HUES6 (cell line): Measurements from ENCODE around the gene BIRC7.

Experiments used
- H3K27ac ChIP-seq: 2 replicates; pipeline ENCODE4 v1.7.0; 2013; ENCODE audit warnings: low read depth, mild to moderate bottlenecking, low read length, inconsistent platforms
- H3K27me3 ChIP-seq: 2 replicates; pipeline ENCODE4 v1.6.1; 2013; ENCODE audit warnings: low read length; ENCODE audit not compliant: control insufficient read depth, insufficient read depth
- H3K36me3 ChIP-seq: 2 replicates; pipeline ENCODE4 v1.6.1; 2013; ENCODE audit warnings: low read length; ENCODE audit not compliant: control insufficient read depth, insufficient read depth
- H3K4me1 ChIP-seq: 2 replicates; pipeline ENCODE4 v1.6.1; 2013; ENCODE audit warnings: low read length; ENCODE audit not compliant: control insufficient read depth, insufficient read depth
- H3K4me3 ChIP-seq: 2 replicates; pipeline ENCODE4 v1.5.1; 2013; ENCODE audit warnings: low read depth, low read length
- H3K9ac ChIP-seq: one replicate; pipeline ENCODE4 v1.6.1; 2013; ENCODE audit warnings: mild to moderate bottlenecking, low read length
- H3K9me3 ChIP-seq: 2 replicates; pipeline ENCODE4 v1.6.1; 2013; ENCODE audit warnings: low read depth, low read length; ENCODE audit not compliant: control insufficient read depth, insufficient read depth

Gene BIRC7, protein sequence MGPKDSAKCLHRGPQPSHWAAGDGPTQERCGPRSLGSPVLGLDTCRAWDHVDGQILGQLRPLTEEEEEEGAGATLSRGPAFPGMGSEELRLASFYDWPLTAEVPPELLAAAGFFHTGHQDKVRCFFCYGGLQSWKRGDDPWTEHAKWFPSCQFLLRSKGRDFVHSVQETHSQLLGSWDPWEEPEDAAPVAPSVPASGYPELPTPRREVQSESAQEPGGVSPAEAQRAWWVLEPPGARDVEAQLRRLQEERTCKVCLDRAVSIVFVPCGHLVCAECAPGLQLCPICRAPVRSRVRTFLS

DNA sequence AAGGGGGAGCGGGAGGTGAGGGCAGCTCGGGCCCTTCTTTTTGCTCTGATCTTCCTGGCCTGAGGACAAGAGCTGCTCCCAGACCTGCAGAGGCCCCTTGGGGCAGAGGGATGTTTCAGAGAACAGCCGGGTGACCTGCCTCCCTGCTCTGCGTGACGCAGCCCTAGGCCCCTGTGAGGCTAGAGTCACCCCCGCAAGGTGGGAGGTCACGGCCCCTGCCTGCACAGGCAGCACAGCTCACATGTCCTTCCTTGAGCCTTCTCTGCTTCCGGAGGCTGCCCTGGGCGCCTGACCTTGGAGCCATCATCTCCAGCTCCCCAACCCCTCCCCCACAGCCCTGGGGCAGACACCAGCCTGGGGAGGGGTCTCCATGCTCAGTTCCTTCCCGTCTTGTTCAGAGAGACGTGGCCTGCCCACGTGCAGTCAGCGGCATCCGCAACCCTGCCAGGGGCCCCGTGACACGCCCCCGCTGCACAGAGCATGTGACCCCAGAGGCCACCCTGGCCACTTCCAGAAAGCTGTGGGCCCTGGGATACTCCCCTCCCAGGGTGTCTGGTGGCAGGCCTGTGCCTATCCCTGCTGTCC, at the start of gene BIRC7:
BIRC7 (plus strand) TSS at position 507 of the 585 bp plus-strand sequence. CDS start 192 bp downstream, outside the sequence.
- H3K27ac ChIP-seq: no peak within 1 kb of the TSS

DNA sequence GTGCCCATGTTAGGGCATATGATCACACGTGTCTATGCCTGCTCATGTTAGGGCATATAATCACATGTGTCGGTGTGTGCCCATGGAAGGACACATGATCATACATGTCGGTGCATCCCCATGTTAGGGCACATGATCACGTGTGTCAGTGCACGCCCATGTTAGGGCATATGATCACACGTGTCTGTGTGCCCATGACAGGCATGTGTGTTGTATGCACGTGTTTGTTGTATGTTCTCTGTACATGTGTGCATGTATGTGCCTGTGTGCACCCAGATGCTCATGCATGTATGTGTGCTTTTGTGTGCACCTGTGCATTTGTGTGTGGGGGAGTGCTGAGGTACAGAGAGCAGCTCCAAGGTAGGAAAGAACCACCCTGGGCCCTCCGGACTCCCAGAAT, 49.6 kb upstream of the BIRC7 start:
- Histone ChIP-seq H3K9ac (no peak overlapping the region), H3K27me3 (no peaks in the 10 kb centered on the region; the same call in 1 of the 2 replicates), H3K36me3 (no peaks in the 10 kb centered on the region), H3K27ac (no peak overlapping the region), H3K9me3 (peaks cover 9% of the 10 kb centered on the region; the same call in 1 of the 2 replicates), H3K4me1 (no peaks in the 10 kb centered on the region), H3K4me3 (no peak overlapping the region)

More for the DNA sequence above, at the start of gene BIRC7:
- Histone ChIP-seq H3K4me1 (peaks cover 43% of the 10 kb centered on the region), H3K9ac (no peak within 1 kb of the TSS), H3K36me3 (no peaks in the 10 kb centered on the region), H3K9me3 (no peaks in the 10 kb centered on the region), H3K4me3 (0 out of 2 replicates have a peak within 1 kb of the TSS, but pooled peaks have one; percentile 20), H3K27me3 (no peaks in the 10 kb centered on the region)

DNA sequence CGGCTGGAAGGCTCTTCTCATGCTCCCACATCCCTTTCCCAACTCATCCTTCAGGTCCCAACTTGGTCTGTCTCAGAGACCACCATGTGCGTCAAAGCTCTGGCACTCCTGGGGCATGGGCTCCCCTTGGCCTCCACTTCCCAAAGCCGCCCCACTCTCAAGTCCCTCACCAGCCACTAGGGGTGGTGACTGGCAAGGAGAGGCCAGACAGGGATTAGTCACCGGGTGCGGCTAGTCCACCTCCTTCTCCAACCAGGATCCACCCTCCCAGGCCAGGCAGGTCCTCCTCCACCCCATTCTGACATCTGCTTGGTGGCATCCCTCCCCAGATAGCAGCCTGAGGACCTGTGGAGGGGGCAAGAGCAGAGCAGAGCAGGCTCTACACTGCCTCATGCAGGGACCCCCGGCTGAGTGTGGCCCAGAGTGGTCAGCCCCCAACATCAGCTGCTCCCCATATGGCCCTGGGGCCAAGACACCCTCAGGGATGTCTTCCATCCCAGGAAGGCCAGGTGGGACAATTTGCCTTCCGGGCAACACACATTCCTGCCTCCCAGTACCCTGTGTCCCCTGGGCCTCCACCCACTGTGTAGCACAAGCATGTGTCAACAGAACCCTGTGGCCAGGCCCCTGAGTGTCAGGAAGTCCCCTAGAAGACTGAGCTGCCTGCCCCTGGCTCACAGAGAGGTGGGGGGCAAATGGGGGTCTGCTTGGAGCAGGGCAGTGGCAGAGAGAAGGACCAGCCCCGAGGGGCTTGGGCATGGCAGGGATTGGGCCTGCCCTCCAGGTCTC, 49.0 kb upstream of the BIRC7 start:
- no peak overlapping the region for H3K9ac ChIP-seq
- H3K27me3 ChIP-seq: no peaks in the 10 kb centered on the region; the same call in 1 of the 2 replicates
- no peaks in the 10 kb centered on the region for H3K36me3 ChIP-seq
- no peaks in the 10 kb centered on the region for H3K4me1 ChIP-seq
- no peak overlapping the region for H3K27ac ChIP-seq
- H3K4me3 ChIP-seq: no peak overlapping the region
- H3K9me3 ChIP-seq: peaks cover 9% of the 10 kb centered on the region; the same call in 1 of the 2 replicates

DNA sequence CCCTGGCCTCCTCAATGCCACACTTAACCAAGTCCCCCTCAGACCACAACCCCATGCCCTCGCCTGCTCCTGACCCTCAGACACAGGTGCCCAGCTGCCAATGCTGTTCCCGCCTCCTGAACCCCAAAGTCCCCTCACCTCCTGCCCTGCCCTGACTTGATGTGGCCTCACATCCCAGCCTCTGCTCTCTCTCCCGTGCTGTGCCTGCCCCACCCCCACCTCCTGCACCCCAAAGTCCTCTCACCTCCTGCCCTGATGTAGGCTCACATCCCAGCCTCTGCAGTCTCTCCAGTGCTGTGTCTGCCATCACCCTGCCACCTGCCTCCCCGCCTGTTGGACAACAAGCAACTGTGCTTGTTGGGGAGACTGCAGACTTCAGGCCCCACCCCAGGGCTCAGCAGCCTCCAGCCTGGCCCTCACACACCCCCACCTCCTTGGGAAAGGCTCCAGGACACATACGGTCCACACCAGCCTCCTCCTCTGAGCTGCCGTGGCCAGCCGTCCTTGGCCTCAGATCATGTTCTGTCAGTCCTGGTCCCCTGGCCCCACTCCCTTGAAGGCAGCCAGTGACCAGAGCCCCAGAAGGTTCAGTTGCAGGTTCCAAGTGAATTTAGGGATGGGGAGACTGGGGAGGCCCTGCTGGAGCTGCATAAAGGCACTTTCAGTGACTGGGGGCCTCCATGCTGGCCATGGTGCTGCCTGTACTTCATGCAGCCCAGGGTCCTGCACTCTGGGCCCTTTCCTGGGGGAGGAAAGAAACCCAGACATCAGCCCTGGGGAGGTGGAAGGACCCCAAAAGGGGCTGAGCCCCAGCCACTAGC, 48.2 kb upstream of the BIRC7 start:
- no peaks in the 10 kb centered on the region; the same call in 1 of the 2 replicates for H3K27me3 ChIP-seq
- no peak overlapping the region for H3K4me3 ChIP-seq
- no peak overlapping the region for H3K9ac ChIP-seq
- H3K9me3 ChIP-seq: peaks cover 9% of the 10 kb centered on the region; the same call in 1 of the 2 replicates
- H3K36me3 ChIP-seq: no peaks in the 10 kb centered on the region
- no peaks in the 10 kb centered on the region for H3K4me1 ChIP-seq
- no peak overlapping the region for H3K27ac ChIP-seq

DNA sequence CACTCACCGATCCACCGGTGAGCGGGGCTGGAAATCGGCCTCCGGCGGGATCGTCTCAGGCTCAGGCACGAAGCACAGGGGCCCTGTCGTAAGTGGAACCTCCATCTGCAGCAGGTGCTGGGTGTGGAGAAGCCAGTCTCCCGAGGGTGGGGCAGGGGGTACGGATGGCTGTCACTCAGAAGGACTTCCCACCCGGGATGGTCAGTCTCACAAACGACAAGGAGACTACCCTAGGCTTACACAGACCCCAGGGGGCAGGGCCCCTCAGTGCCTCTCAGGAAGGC, 47.6 kb upstream of the BIRC7 start:
- Histone ChIP-seq H3K4me1 (no peaks in the 10 kb centered on the region), H3K9ac (no peak overlapping the region), H3K27me3 (no peaks in the 10 kb centered on the region; the same call in 1 of the 2 replicates), H3K27ac (no peak overlapping the region), H3K4me3 (no peak overlapping the region), H3K36me3 (no peaks in the 10 kb centered on the region), H3K9me3 (peaks cover 9% of the 10 kb centered on the region; the same call in 1 of the 2 replicates)

DNA sequence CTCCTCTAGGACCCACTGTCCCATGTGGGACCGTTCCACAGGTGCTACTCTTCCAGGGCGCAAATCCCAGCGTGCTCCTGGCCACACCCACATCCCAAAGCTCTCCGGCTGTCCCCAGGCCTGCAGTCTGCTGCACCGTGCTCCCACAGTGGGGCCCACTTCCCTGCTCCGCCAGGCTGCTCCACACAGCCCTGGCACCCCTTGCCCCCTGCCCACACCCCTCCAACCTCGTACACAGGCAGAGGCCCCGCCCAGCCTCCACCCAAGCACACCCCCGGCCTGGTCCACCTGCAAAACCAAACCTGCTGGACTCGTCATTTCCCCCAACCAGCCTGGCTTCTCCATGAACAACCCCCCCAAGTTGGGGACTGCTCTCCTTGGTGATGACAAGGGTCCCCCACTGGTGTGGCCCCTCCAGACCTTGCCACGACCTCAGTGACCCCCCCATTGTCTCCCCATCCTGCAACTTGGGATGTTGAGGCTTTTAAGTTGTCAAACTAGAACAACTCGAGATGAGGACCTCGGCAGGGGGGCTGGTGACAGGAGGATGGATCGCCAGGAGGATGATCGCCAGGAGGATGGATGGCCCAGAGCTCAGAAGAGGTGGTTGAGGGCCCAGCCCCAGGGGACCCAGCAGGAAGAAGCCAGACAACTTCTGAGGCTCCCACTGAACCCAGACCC, 46.9 kb upstream of the BIRC7 start:
- Histone ChIP-seq H3K27me3 (no peaks in the 10 kb centered on the region), H3K36me3 (no peaks in the 10 kb centered on the region), H3K9ac (no peak overlapping the region), H3K4me3 (no peak overlapping the region), H3K9me3 (peaks cover 9% of the 10 kb centered on the region; the same call in 1 of the 2 replicates), H3K4me1 (no peaks in the 10 kb centered on the region), H3K27ac (no peak overlapping the region)

DNA sequence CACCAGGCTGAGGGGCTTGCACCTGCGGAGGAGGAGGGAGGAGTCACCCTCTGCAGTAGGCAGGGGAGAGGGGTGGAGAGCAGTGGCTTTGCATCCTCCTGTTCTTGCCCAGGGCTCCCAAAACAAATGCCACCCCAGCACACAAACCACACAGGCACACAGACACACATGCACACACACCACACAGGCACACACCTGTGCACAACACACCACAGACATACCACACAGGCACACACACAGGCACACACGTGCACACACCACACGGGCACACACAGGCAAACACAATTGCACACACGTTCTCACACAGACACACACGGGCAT, 46.4 kb upstream of the BIRC7 start:
- Histone ChIP-seq H3K9ac (no peak overlapping the region), H3K9me3 (peaks cover 9% of the 10 kb centered on the region; the same call in 1 of the 2 replicates), H3K4me3 (no peak overlapping the region), H3K27me3 (no peaks in the 10 kb centered on the region), H3K36me3 (no peaks in the 10 kb centered on the region), H3K27ac (no peak overlapping the region), H3K4me1 (no peaks in the 10 kb centered on the region)

DNA sequence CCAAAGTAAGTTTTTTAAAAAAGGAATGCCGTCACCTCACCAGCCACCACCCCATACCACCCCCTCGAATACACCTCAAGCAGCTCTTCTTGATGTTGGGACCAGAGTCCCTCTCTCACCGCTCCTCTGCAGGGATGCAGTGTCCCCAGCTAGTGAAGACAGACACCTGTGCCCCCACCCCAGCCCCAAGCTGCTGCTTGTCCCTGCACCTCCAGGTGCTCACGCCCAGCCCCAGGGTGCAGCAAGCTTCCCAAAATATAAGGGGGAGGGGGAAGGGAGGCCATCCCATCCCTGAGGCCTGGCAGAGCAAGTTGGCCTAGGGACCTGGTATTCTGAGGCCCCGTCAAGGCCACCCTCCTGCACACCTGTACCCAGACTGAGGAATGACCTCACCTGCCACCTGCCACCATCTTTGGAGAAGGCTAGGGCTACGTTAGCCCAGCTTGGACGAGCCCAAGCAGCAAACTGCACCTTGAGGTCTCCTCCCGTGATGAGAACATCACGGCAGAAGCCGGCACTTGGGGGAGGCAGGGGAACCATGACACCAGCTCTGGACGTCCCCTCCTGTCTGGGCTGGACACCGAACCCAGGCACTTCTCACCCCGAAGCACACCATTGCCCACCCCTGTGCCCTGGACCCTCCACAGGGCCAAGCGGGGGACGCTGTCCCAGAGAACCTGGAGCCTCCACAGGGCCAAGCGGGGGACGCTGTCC, 45.7 kb upstream of the BIRC7 start:
- Histone ChIP-seq H3K36me3 (peaks cover 2% of the 10 kb centered on the region), H3K27me3 (no peaks in the 10 kb centered on the region), H3K4me1 (no peaks in the 10 kb centered on the region), H3K9ac (no peak overlapping the region), H3K9me3 (peaks cover 9% of the 10 kb centered on the region; the same call in 1 of the 2 replicates), H3K27ac (no peak overlapping the region), H3K4me3 (no peak overlapping the region)

DNA sequence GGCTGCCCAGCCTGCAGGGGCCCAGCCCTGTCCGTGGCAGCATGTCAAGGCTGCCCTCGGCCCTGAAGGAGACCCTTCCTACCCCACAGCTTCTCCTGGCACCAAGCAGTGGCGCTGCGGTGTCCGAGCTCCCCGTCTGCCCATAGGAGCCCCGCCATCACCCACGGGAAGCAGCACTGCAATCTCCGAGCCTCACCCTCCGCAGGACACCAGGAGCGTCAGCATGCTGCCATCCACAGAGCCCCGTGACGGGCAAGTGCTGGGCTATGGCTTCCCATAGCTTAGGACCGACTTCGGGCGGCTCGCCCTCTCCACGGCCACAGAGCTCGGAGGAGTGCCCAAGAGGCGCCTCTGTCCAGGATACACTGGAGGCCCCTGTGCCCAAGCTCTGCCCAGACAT, 44.9 kb upstream of the BIRC7 start:
- H3K9ac ChIP-seq: no peak overlapping the region
- H3K27me3 ChIP-seq: no peaks in the 10 kb centered on the region
- peaks cover 3% of the 10 kb centered on the region; the same call in 1 of the 2 replicates for H3K9me3 ChIP-seq
- H3K27ac ChIP-seq: no peak overlapping the region
- peaks cover 11% of the 10 kb centered on the region for H3K36me3 ChIP-seq
- H3K4me3 ChIP-seq: no peak overlapping the region
- H3K4me1 ChIP-seq: no peaks in the 10 kb centered on the region

DNA sequence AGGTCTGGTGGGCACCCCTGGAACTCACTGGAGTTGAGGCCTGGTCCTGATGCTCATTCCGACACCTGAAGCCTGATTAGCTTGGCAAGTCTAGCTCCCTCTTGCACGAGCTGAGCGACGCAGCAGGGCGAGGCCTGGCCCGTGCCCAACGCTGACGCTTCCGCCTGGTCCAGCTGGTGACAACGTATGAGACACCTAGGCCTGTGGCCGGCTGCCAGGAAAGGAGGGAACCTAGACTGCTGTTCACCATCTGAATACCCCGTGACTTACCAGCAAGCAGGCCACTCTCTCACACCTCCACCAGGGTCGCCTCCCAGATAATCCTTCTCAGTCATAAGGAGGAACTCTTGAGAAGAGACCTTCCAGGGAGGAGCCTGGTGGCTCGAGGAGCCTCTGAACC, 44.3 kb upstream of the BIRC7 start:
- no peaks in the 10 kb centered on the region for H3K27me3 ChIP-seq
- no peaks in the 10 kb centered on the region for H3K9me3 ChIP-seq
- H3K27ac ChIP-seq: no peak overlapping the region
- H3K4me1 ChIP-seq: no peaks in the 10 kb centered on the region
- peaks cover 16% of the 10 kb centered on the region for H3K36me3 ChIP-seq
- no peak overlapping the region for H3K9ac ChIP-seq
- H3K4me3 ChIP-seq: no peak overlapping the region
